SU-DHL-6 (cell line): Measurements from ENCODE around the gene RASGRP4.

ENCODE experiments used
- EZH2phosphoT487 ChIP-seq: fragments of 200-600 bp; sonication (generic), shearing (Covaris generic); conservative IDR thresholded peaks from 2 replicates; pipeline ENCODE4 v1.6.1; 2018; ENCODE audit warnings: mild to moderate bottlenecking, antibody characterized with exemption, low read length, moderate library complexity, mixed read lengths
- TF ChIP-seq, protein P1 (sequence below): fragments of 200-600 bp; sonication (generic); IDR thresholded peaks from one replicate; pipeline ENCODE4 v1.5.1; 2017; ENCODE audit warnings: antibody characterized with exemption, mild to moderate bottlenecking, low read length, moderate library complexity; ENCODE audit not compliant: insufficient read depth, poor library complexity, severe bottlenecking

DNA sequence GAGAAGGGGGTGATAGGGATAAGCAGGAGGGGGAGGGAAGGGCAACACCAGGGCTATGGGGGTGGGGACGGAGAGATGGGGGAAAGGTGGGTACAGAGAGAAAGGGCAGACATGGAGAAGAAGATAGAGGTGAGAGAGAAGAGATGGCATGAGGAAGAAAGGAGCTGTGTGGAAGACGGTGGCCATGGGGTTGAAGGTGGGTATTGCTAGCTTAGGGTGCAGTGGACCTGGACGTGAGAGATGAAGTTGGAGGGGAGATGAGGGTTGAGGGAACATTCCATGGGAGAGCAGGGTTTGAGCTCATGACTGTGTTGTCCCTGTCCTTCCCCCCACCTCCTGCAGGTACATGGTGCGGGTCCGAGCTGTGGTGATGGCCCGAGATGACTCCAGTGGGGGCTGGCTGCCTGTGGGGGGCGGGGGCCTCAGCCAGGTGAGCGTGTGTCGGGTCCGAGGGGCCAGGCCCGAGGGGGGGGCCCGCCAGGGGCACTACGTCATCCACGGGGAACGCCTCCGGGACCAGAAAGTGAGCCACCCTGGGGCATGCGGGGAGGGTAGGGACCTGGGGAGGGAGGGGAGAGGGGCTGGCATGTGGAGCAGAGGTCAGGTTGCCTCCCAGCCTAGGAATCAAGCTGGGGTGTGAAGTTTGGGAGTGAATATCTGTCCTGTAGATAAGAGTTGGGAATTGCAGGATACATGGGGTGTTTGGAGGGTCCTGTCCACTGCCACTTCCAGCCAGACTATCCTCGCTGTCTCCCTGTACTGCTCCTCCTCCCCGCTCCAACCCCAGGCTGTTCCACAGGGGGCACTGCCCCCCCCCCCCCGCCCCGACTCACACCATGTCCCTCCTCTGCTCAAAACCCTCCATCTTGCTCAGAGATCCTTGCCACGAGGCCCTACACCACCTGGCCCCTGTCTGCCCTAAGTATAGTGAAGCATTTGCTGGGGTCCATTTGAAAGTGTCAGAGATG lies 35.8 kb downstream of the RASGRP4 start:
- no peak for TF ChIP-seq EZH2phosphoT487
- TF ChIP-seq, protein P1, sequence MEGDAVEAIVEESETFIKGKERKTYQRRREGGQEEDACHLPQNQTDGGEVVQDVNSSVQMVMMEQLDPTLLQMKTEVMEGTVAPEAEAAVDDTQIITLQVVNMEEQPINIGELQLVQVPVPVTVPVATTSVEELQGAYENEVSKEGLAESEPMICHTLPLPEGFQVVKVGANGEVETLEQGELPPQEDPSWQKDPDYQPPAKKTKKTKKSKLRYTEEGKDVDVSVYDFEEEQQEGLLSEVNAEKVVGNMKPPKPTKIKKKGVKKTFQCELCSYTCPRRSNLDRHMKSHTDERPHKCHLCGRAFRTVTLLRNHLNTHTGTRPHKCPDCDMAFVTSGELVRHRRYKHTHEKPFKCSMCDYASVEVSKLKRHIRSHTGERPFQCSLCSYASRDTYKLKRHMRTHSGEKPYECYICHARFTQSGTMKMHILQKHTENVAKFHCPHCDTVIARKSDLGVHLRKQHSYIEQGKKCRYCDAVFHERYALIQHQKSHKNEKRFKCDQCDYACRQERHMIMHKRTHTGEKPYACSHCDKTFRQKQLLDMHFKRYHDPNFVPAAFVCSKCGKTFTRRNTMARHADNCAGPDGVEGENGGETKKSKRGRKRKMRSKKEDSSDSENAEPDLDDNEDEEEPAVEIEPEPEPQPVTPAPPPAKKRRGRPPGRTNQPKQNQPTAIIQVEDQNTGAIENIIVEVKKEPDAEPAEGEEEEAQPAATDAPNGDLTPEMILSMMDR: no peak
